GM18526 (cell line): ENCODE measurements around the gene GRK6.

Source experiments
- POLR2A ChIP-seq: IDR thresholded peaks from 3 replicates; pipeline ENCODE4 v1.6.1; 2011; ENCODE audit not compliant: insufficient read length; ENCODE audit errors: extremely low read depth

Gene GRK6

DNA sequence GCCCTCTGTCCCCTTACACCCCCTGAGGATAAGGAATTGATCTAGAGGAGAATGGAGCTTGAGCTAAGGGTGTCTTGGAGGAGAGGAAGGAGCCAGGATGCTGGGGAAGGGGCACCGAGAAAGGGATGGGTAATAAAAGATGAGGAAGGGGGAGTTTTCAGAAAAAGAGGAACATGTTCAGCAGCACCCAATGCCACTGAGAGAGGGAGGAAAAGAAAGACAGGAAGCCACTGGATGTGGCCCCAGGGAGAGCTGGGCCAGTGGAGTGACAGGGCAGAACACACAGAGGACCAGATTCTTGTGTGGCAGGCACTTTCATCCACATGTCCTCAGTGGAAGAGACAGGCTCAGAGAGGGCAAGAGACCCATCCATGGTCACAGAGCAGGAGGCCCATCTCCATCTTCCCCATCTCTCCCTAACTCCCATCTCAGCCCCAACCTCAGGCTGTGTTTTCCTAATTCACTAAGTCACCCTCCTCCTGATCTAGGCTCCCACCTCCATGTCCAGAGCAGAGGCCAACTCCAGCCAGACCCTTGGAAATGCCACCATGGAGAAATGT, 33.2 kb upstream of the GRK6 start:
- TF ChIP-seq POLR2A, result no peak

DNA sequence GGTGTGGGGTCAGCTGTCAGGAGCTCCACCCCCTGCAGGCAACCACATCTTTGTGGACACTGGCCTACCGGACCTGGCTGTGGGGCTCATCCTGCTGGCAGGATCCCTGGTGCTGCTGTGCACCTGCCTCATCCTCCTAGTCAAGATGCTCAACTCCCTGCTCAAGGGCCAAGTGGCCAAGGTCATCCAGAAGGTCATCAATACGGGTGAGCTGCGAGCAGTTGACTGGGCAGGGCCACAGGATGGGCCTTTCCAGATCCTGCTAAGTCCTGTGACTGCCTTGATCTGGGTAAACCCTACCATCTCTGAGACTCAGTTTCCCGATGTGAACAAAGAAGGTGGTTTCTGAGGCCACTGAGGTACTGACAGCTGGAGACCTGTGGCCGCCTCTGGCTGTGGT, 32.5 kb upstream of the GRK6 start:
- TF ChIP-seq POLR2A, result no peak

GRCh38 chr5:177396078-177396477, 30.4 kb upstream of the GRK6 start:
- TF ChIP-seq POLR2A, result no peak

- TF ChIP-seq POLR2A, result no peak
These were observed 29.7 kb upstream of the GRK6 start for GRCh38 chr5:177396807-177397206.

DNA sequence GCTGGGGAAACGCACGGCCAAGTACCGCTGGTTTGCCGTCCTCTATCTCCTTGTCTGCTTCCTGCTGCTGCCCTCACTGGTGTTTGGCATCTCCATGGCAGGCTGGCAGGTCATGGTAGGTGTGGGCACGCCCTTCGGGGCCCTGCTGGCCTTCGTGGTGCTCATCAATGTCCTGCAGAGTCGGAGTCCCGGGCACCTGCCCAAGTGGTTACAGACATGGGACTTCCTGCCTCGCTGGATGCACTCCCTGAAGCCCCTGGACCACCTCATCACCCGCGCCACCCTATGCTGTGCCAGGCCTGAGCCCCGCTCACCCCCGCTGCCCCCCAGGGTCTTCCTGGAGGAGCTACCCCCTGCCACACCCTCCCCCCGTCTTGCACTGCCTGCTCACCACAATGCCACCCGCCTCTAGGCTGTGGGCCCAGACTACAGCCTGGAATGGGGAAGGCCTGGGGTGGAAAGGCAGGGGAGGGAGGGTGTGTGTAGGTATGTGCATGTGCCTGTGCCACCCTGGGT, 28.5 kb upstream of the GRK6 start:
- no peak for TF ChIP-seq POLR2A

DNA sequence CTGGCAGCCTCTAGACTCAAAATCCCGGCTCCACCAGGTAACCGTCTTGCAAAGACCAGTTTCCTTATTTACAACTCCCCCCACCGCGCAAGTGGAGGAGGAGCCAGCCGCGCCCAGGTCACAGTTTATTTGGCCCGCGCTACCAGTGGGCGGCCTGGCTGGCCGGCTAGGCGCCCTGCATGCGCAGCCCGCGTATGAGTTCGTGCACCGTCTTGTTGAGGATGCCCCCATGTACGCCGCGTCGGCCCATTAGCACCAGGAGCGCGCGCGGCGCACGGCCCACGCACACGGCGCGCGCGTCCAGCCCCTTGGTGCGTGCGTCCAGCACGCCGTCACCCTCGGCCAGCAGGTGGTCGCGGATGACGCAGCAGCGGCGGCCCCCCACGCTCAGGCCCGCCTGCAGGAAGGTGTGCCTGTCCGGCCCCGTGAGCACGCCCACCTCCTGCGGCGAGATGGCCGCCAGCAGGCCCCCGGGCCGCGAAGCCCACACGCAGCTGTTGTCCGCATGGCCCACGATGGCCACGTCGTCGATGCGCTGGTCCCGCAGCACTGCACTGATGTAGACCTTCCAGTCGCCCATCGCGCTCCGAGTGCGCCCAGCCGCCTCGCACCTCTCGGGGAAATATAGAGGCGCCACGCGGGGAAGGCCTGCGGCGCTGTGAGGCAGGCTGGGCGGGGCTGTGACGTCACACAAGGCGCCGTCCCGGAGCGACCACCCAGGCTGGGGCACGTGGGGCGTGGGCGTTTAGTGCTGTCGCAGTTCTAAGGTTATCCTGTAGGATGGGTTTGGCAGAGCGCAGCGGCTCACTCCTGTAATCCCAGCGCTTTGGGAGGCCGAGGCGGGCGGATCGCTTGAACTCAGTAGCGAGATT, 26.2 kb upstream of the GRK6 start, which contains the start of gene PFN3:
Gene PFN3 (minus strand): TSS at position 665 of the 872 bp plus-strand sequence. CDS start 85 bp downstream, at position 580.
- TF ChIP-seq POLR2A, result no peak

DNA sequence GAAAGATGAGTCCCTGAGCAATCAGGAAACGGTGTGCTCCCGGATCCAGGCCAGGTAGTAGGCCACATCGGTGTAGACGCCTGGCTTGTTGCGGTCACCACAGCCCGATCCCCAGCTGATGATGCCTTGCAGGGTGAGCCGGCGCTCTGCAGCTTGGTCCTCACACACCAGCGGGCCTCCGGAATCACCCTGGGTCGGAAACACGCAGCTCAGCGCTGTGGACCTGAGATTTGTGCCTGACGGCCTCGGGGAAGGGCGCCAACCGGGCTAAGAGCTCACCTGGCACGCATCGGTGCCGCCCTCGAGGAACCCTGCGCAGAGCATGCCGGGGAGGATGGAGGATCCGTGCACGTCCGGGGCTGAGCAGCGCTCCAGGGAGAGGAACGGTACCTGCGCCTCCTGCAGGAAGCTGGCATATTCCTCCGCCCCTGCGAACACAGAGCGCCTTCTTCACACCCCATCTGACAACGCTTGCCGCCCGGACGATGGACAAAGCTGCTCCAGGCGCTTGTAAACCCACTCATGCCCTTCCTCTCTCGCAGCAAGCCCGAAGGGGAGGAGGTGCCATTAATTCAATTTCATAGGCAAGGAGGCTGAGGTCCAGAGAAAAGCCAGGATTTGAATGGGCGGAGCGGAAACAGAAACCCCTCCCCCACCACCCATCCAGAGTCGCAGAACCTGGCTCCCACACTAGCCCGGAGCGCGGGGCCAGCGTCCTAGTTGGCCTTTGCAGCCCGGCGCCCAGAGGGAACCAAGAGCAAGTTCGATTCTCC, 24.0 kb upstream of the GRK6 start:
- TF ChIP-seq POLR2A, result no peak

DNA sequence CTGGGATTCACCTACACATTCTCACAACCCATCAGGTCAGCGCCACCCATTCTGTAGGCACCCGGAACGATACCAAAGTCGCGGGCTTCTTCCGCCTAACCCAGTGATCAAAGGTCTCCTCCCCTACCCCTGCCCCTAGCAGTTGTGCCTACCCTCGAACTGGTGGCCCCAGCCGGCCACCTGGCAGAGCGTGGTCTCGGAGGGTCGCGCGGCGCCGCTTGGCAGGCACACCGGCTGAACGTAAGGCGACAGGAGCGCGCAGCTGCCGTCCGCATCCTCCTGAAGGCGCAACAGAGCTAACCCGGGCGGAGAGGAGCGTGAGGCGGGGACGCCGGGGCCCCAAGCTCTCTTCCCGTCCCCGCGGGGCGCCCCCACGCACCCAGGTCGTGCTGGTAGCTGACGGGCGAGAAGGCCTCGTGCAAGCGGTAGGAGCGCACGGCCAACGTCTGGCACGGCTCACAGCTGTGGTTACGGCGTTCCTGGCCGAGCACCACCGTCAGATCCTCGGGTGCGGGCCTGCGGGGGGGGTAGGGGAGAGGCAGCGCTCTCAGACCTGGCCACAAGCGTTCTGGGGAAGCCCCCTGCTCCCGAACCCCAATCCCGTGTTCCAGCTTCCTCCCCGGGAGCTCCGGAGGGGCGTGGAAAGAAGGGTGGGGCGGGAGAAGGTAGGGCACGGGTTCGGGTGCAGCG, 23.2 kb upstream of the GRK6 start:
- TF ChIP-seq POLR2A, result no peak

DNA sequence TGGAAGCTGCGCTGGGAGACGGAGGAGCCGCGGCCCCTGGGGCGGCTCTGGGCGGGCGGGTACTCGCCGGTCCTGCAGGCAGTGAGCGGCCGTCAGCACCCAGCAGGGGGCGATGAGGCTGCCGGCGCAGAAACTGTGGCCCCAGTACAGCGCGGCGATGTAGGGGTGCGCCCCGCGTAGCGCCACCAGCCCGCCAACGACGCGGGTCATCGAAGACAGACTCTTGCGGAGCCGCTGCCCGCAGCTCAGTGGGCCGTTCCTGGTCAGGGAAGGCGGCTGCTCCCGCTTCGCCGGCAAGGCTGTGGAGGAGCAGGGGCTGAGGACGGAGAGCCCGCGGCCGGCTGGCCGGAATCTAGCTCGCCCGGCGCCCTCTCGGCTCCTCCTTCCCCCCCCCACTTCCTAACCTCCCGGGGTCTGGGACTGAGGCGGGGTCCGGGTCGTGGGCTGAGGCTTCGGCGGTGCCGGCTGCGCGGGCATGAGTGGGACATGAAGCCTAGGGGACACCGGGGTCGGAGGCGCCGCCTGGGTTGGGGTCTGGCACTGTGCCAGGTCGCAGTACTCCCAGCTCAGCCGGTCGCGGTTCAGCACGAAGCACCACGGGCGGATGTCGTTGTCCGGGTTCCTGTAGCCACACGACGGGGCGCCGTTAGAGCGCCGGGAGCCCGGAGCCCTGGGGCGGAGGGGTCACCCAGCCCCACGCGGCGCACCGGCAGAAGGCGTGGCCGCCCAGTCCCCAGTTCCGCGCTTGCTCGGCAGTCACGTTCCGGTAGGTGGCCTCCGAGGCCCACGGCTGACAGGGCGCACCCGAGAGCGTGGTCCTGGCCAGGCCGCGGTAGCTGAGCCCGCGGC, 22.5 kb upstream of the GRK6 start:
- peak; percentile 25 for TF ChIP-seq POLR2A

- TF ChIP-seq POLR2A, result no peak
These were observed 21.8 kb upstream of the GRK6 start for GRCh38 chr5:177404641-177405179.

GRCh38 chr5:177405312-177405711, 21.2 kb upstream of the GRK6 start:
- TF ChIP-seq POLR2A, result no peak

DNA sequence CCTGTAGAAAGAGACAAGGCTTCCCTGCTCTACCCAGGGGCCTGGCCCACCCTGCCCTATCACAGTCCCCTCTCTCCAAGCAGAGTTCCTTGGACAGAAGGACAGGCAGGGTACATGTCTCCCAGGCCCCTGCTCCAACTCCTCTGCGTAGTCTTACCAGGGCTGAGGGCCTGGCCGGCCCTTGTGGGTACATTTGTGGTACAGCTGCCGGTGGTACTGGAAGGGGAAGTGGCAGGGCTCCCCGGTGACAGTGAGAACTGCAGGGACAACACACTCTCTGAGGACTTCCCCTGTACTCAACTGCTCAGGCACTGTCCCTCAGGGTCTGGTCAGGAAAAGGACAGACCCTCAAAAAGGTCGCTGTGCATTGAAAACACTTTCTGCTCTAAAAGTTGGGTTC, 20.7 kb upstream of the GRK6 start:
- TF ChIP-seq POLR2A, result no peak

GRCh38 chr5:177409043-177409801, 17.3 kb upstream of the GRK6 start, which contains the start of gene F12:
TSS of gene F12 (minus strand) at chr5:177409564. CDS start at chr5:177409527, 37 bp downstream.
- TF ChIP-seq POLR2A, result no peak
